Aortic smooth muscle cell (primary cell): ENCODE data around the gene CELF2. TPM values are rescaled to one million over a fixed set of nuclear protein-coding genes. Genes with fewer than 3 reads are reported as not detected.

Source experiments
- total RNA-seq: library from RNA; depleted of rRNA; stranded (reverse); fragments of >200 nt; gene quantifications from 2 replicates; pipeline ENCODE4 v1.2.3, GENCODE V29; 2014

CELF2 gene
- 13.3 and 16.6 TPM in 2 replicates for total RNA-seq

GRCh38 chr10:11017570-11018431 is at the start of gene CELF2:
TSS of gene CELF2 (plus strand) at chr10:11017872. CDS start at chr10:11018090, 218 bp downstream.

